Endothelial cell of umbilical vein (primary cell): ENCODE measurements around the gene HASPIN. TPM values are rescaled to one million over a fixed set of nuclear protein-coding genes. Genes with fewer than 3 reads are reported as not detected.
"Not testable (repeated sequence)": the region's sequence is repeated elsewhere in the genome, so short reads cannot be mapped to it uniquely, and the experiment has no call there.

Experiments used
- BruUV-seq: library from RNA; stranded (reverse); fragments of 400-500 nt; replicated peaks from 2 replicates; lab custom pipeline; 2021; lab: Mats Ljungman, UMichigan
- CTCF ChIA-PET: fragments of 300-600, 350-600 bp; sonication (Branson Sonifier 250); formaldehyde crosslinking; loops from one replicate; lab custom pipeline; 2021; ENCODE audit warnings: antibody characterized with exemption, inconsistent platforms; lab: Charles Lee
- POLR2A ChIA-PET: fragments of 300-600, 350-600 bp; sonication (Branson Sonifier 250); formaldehyde crosslinking; loops from one replicate; lab custom pipeline; 2021; ENCODE audit warnings: antibody characterized with exemption, inconsistent platforms; lab: Charles Lee
- DNase-seq: peaks from one replicate; pipeline ENCODE4 v3.0.0-alpha.2; 2011; ENCODE audit warnings: low read depth, low spot score
- FAIRE-seq: peaks from 2 replicates; lab custom pipeline; 2011; peaks lifted over from hg19 to GRCh38; lab: Jason Lieb, UNC
- H2AFZ ChIP-seq: 2 replicates; pipeline ENCODE4 v1.6.0; 2012; ENCODE audit warnings: low read depth, low read length, control low read depth, inconsistent platforms
- H3K27ac ChIP-seq: 2 replicates; pipeline ENCODE4 v1.5.1; 2011; ENCODE audit warnings: low read depth, mild to moderate bottlenecking, control low read depth, low read length, moderate library complexity; ENCODE audit not compliant: insufficient read depth
- H3K27me3 ChIP-seq, 2 experiments: 2 replicates each; pipeline versions ENCODE4 v1.6.0 to v1.6.1; 2011; ENCODE audit warnings: low read length in 2 of 2, mixed read lengths in 1 of 2; ENCODE audit not compliant: control insufficient read depth in 2 of 2, insufficient read depth in 2 of 2
- H3K36me3 ChIP-seq, 2 experiments: 2 replicates in 1 of 2; 3 replicates in 1 of 2; pipeline ENCODE4 v1.5.1; 2011; ENCODE audit warnings: low read length in 2 of 2, mild to moderate bottlenecking in 1 of 2, moderate library complexity in 1 of 2; ENCODE audit not compliant: control insufficient read depth in 2 of 2, insufficient read depth in 2 of 2; ENCODE audit errors: extremely low read depth in 1 of 2
- H3K4me1 ChIP-seq: 3 replicates; pipeline ENCODE4 v1.5.1; 2011; ENCODE audit warnings: mild to moderate bottlenecking, low read length; ENCODE audit not compliant: control insufficient read depth, insufficient read depth; ENCODE audit errors: extremely low read depth
- H3K4me2 ChIP-seq: 2 replicates; pipeline ENCODE4 v1.6.1; 2011; ENCODE audit warnings: low read length, control low read depth, mixed read lengths; ENCODE audit not compliant: insufficient read depth
- H3K4me3 ChIP-seq, 3 experiments: fragments of 200-600 bp in 1 of 3; sonication (generic), shearing (Covaris generic) in 1 of 3; replicated peaks in 1 of 3; 2 replicates each; pipeline ENCODE4 v1.5.1; 2011 to 2016; ENCODE audit warnings: control low read depth in 3 of 3, low read length in 3 of 3, mild to moderate bottlenecking in 2 of 3, inconsistent platforms in 1 of 3, low read depth in 1 of 3, moderate library complexity in 1 of 3; ENCODE audit not compliant: insufficient read depth in 1 of 3
- H3K79me2 ChIP-seq: 2 replicates; pipeline ENCODE4 v1.6.0; 2012; ENCODE audit warnings: low read length, inconsistent platforms; ENCODE audit not compliant: control insufficient read depth, insufficient read depth
- H3K9ac ChIP-seq: replicated peaks from 2 replicates; pipeline ENCODE3; 2011; ENCODE audit warnings: low read length, control low read depth; ENCODE audit not compliant: insufficient read depth; ENCODE audit errors: extremely low read depth
- H3K9me1 ChIP-seq: replicated peaks from 3 replicates; pipeline ENCODE4 v1.6.0; 2011; ENCODE audit warnings: mild to moderate bottlenecking, low read length; ENCODE audit not compliant: control insufficient read depth, insufficient read depth; ENCODE audit errors: extremely low read depth
- H3K9me3 ChIP-seq: replicated peaks from 2 replicates; pipeline ENCODE4 v1.5.1; 2012; ENCODE audit warnings: low read length, inconsistent platforms; ENCODE audit not compliant: control insufficient read depth, insufficient read depth
- H4K20me1 ChIP-seq: replicated peaks from 2 replicates; pipeline ENCODE3; 2011; ENCODE audit warnings: mild to moderate bottlenecking, low read length; ENCODE audit not compliant: control insufficient read depth, insufficient read depth; ENCODE audit errors: extremely low read depth
- CTCF ChIP-seq, 2 donors: IDR thresholded peaks; 1 replicate in 1 of 2; 2 replicates in 1 of 2; pipeline ENCODE4 v1.5.1; 2011; ENCODE audit warnings: low read length in 2 of 2, mild to moderate bottlenecking in 2 of 2, moderate library complexity in 2 of 2, control low read depth in 1 of 2, inconsistent platforms in 1 of 2, low read depth in 1 of 2; ENCODE audit not compliant: insufficient read depth in 1 of 2; ENCODE audit errors: extremely low read depth in 1 of 2
- EZH2 ChIP-seq: IDR thresholded peaks from 2 replicates; pipeline ENCODE4 v1.6.1; 2012; ENCODE audit warnings: borderline replicate concordance, low read depth, mild to moderate bottlenecking, moderate library complexity, low read length, inconsistent platforms; ENCODE audit not compliant: severe bottlenecking
- FOS ChIP-seq: IDR thresholded peaks from 2 replicates; pipeline ENCODE4 v1.6.1; 2011; ENCODE audit warnings: mild to moderate bottlenecking, low read length, moderate library complexity, borderline replicate concordance; ENCODE audit not compliant: insufficient read depth
- GATA2 ChIP-seq: IDR thresholded peaks from 2 replicates; pipeline ENCODE4 v1.7.0; 2011; ENCODE audit warnings: low read depth, mild to moderate bottlenecking, moderate library complexity, mixed read lengths, low read length; ENCODE audit not compliant: insufficient read length, insufficient read depth
- JUN ChIP-seq: IDR thresholded peaks from 2 replicates; pipeline ENCODE4 v1.6.1; 2011; ENCODE audit warnings: borderline replicate concordance, low read depth; ENCODE audit not compliant: insufficient read length, insufficient read depth
- MAX ChIP-seq: IDR thresholded peaks from 2 replicates; pipeline ENCODE4 v1.6.1; 2011; ENCODE audit not compliant: insufficient read depth, insufficient read length
- MYC ChIP-seq: IDR thresholded peaks from one replicate; pipeline ENCODE4 v1.6.1; 2011; ENCODE audit warnings: mild to moderate bottlenecking, low read depth, low read length
- POLR2A ChIP-seq: IDR thresholded peaks from 2 replicates; pipeline ENCODE4 v1.6.1; 2012; ENCODE audit warnings: low read depth, mild to moderate bottlenecking, control low read depth, low read length
- POLR2AphosphoS5 ChIP-seq: IDR thresholded peaks from 2 replicates; pipeline ENCODE4 v1.6.1; 2012; ENCODE audit warnings: low read depth, mild to moderate bottlenecking, control low read depth, low read length, moderate library complexity; ENCODE audit not compliant: insufficient read depth
- dilution Hi-C: fragments of 300-500 bp; cut with MboI; formaldehyde crosslinking; loops from one replicate; pipeline ENCODE4 v1.15.0; 2019; ENCODE audit warnings: low sequenced_read_pairs; ENCODE audit not compliant: extremely low pct_ligation_motif_present
- intact Hi-C: fragments of 100-400 bp; cut with micrococcal nuclease; formaldehyde crosslinking; loops from one replicate; pipeline ENCODE4 v1.10.0; 2022
- polyA plus RNA-seq, 4 experiments: library from polyadenylated mRNA; depleted of rRNA in 3 of 4; stranded (reverse) in 3 of 4; unstranded in 1 of 4; fragments of >200 nt; gene quantifications; 2 replicates each; pipeline versions ENCODE4 v1.2.1 to v1.2.3, GENCODE V29; 2011 to 2012; ENCODE audit warnings: missing spikeins in 1 of 4
- total RNA-seq: library from RNA; stranded (reverse); gene quantifications from 2 replicates; pipeline ENCODE4 v1.2.3, GENCODE V29; 2021

Gene HASPIN
- total and polyA plus RNA-seq, 2 donors (not counting 3 experiments of a cell fraction or from before 2014, with no cell fraction given) = 2.7 to 13.2 TPM

GRCh38 chr17:3704931-3705717, 18.6 kb upstream of the HASPIN start:
- Histone ChIP-seq H3K4me3 (no peak overlapping the region), H3K36me3 (no peaks in the 10 kb centered on the region), H3K9ac (no peak overlapping the region), H4K20me1 (no peaks in the 10 kb centered on the region), H3K27ac (no peak overlapping the region), H2AFZ (no peak overlapping the region), H3K79me2 (no peaks in the 10 kb centered on the region), H3K9me3 (no peaks in the 10 kb centered on the region), H3K4me1 (no peaks in the 10 kb centered on the region), H3K27me3 (no peaks in the 10 kb centered on the region), H3K9me1 (no peaks in the 10 kb centered on the region), H3K4me2 (no peak overlapping the region)
- intact Hi-C loops (no loop called here), dilution Hi-C loops (no loop called here)
- POLR2A ChIA-PET = no interaction called here
- DNase-seq (no peak), FAIRE-seq (no peak)
- CTCF ChIA-PET = interaction anchor here (1.3 kb wide), 1 partner anchor 22 kb away, joined by 4 read pairs; no protein-coding TSS in a partner anchor
- TF ChIP-seq FOS (no peak), GATA2 (no peak), MAX (no peak), POLR2A (no peak), MYC (no peak), JUN (no peak), POLR2AphosphoS5 (no peak), EZH2 (no peak), CTCF (IDR thresholded peaks at IDR 0.05; ENCODE audit: extremely low read depth in 1 of 2, insufficient read depth in 1 of 2, low read depth in 1 of 2, low read length in 2 of 2) (no peak)
- no TSS peak for BruUV-seq

GRCh38 chr17:3705718-3705984, 18.1 kb upstream of the HASPIN start:
- H3K36me3 ChIP-seq, DNase-seq, H3K4me3 ChIP-seq, H3K9me1 ChIP-seq, BruUV-seq, H3K4me2 ChIP-seq, intact Hi-C loops, H3K27me3 ChIP-seq, H4K20me1 ChIP-seq, H3K9me3 ChIP-seq, POLR2A ChIA-PET, H3K9ac ChIP-seq, H2AFZ ChIP-seq, H3K27ac ChIP-seq, H3K79me2 ChIP-seq, dilution Hi-C loops, FAIRE-seq, H3K4me1 ChIP-seq: not testable (repeated sequence)
- CTCF ChIA-PET = interaction anchor here (1.3 kb wide), 1 partner anchor 23 kb away, joined by 4 read pairs; no protein-coding TSS in a partner anchor
